AG09309 (cell line): ENCODE data around the gene KPNA6.
"Not testable (repeated sequence)": the region's sequence is repeated elsewhere in the genome, so short reads cannot be mapped to it uniquely, and the experiment has no call there.

Experiments
- DNase-seq: peaks from one replicate; pipeline ENCODE4 v3.0.0-alpha.2; 2010; ENCODE audit warnings: low read depth
- H3K4me3 ChIP-seq: 2 replicates; pipeline ENCODE4 v1.5.1; 2011; ENCODE audit warnings: mild to moderate bottlenecking, low read depth, low read length, moderate library complexity; ENCODE audit not compliant: control insufficient read depth
- TF ChIP-seq, protein P1 (sequence below): IDR thresholded peaks from 2 replicates; pipeline ENCODE4 v1.5.1; 2011; ENCODE audit warnings: mild to moderate bottlenecking, low read depth, low read length, inconsistent platforms; ENCODE audit not compliant: insufficient read depth, control insufficient read depth; ENCODE audit errors: missing control alignments

Gene KPNA6

DNA sequence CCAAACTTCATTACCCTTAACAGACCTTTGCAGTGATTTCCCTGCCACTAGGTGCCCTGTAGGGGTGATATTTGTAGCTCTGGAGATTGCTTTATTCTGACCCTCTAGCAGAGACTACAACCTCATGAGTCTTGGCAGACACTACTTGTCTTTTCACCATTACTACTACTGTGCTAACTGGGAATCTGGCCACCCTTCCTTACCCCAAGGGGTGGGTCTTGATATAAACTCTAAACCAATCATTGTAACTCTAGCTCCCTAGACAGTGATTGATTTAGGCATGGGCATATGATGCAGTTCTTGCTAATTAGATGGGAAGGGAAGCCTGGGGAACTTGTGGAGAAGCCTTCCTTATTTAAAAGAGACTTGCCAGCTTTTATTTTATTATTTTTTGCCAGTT, 3.9 kb downstream of the KPNA6 start:
- TF ChIP-seq, protein P1, sequence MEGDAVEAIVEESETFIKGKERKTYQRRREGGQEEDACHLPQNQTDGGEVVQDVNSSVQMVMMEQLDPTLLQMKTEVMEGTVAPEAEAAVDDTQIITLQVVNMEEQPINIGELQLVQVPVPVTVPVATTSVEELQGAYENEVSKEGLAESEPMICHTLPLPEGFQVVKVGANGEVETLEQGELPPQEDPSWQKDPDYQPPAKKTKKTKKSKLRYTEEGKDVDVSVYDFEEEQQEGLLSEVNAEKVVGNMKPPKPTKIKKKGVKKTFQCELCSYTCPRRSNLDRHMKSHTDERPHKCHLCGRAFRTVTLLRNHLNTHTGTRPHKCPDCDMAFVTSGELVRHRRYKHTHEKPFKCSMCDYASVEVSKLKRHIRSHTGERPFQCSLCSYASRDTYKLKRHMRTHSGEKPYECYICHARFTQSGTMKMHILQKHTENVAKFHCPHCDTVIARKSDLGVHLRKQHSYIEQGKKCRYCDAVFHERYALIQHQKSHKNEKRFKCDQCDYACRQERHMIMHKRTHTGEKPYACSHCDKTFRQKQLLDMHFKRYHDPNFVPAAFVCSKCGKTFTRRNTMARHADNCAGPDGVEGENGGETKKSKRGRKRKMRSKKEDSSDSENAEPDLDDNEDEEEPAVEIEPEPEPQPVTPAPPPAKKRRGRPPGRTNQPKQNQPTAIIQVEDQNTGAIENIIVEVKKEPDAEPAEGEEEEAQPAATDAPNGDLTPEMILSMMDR: no peak
- no peak overlapping the region for H3K4me3 ChIP-seq
- no peak for DNase-seq

DNA sequence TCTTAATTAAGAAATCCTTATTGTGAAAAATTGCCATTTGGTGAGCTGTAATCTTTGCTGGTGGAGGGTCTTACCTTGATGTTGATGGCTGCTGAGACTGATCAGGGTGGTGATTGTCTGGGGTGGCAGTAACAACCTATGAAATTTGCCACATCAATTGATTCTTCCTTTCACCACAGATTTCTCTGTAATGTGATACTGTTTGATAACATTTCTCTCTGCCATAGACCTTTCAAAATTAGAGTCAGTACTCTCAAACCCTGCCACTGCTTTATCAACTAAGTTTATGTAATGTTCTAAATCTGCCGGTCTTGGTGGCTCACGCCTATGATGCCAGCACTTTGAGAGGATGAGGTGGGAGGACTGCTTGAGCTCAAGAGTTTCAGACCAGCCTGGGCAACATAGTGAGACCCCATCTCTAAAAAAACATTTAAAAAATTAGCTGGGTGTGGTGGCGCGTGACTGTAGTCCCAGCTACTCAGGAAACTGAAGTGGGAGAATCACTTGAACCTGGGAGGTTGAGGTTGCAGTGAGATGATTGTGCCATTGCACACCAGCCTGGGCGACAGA, 5.0 kb downstream of the KPNA6 start:
- no peak overlapping the region for H3K4me3 ChIP-seq
- DNase-seq: no peak
- TF ChIP-seq, protein P1: no peak

DNA sequence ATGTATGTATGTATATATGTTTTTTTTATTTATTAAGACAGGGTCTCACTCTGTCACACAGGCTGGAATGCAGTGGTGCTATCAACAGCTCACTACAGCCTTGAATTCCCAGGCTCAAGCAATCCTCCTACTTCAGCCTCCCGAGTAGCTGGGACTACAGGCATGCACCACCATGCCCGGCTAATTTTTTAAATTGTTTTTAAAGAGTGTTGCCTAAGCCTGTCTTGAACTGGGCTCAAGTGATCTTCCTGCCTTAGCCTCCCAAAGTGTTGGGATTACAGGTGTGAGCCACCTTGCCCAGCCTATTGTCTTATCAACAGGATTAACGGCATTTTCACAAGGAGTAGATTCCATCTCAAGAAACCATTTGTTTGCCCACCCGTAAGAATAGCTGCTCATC, 5.6 kb downstream of the KPNA6 start:
- DNase-seq, H3K4me3 ChIP-seq: not testable (repeated sequence)

DNA sequence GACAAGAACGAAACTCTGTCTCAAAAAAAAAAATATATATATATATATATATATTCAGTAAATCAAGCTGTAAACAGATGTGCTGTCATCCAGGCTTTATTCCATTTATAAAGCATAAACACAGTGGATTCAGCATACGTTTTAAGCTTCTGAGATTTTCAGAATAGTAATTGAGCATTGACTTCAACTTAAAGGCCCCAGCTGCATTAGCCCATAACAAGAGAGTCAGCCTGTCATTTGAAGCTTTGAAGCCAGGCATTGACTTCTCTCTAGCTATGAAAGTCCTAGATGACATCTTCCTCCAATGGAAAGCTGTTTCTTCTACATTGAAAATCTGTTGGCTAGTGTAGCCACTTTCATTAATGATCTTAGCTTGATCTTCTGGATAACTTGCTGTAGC, 6.6 kb downstream of the KPNA6 start:
- H3K4me3 ChIP-seq: no peak overlapping the region
- DNase-seq: no peak
- TF ChIP-seq, protein P1: no peak

DNA sequence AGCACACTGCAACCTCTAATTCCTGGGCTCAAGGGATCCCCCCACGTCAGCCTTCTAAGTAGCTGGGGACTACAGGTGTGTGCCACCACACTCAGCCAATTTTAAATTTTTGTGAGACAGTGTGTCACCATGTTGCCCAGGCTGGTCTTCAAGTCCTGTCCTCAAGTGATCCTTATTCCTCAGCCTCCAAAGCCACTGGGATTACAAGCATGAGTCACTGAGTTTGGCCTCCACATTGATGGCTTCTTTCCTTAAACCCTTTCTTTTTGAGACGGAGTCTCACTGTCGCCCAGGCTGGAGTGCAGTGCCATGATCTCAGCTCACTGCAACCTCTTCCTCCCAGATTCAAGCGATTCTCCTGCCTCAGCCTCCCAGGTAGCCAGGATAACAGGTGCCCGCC, 7.6 kb downstream of the KPNA6 start:
- TF ChIP-seq, protein P1: no peak
- DNase-seq: no peak
- H3K4me3 ChIP-seq: no peak overlapping the region

DNA sequence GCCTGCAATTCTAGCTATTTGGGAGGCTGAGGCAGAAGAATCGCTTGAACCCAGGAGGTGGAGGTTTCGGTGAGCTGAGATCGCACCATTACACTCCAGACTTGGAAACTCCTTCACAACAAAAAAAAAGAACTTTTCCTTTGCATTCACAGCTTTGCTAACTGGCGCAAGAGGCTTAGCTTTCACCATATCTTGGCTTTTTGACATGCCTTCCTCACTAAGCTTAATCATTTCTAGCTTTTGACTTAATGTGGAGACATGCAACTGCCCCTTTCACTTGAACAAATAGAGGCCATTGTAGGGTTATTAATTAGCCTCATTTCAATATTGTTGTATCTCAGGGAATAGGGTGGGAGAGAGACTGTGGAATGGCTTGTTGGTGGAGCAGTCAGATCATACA, 8.7 kb downstream of the KPNA6 start:
- no peak overlapping the region for H3K4me3 ChIP-seq
- TF ChIP-seq, protein P1: no peak
- no peak for DNase-seq

DNA sequence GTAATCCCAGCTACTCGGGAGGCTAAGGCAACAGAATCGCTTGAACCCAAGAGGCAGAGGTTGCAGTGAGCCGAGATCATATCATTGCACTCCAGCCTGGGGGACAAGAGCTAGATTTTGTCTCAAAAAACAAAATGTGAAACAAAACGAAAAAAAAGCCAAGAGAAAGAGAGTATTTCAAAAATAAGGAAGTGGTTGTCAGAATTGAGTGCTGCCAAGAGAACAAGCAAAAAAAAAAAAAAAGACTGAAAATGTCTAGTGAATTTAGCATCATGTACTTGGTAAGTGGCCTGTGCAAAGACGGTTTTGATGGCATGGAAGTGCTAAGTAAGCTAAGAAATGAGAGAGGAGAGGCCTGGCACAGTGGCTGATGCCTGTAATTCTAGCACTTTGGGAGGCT, 14.3 kb downstream of the KPNA6 start:
- no peak overlapping the region for H3K4me3 ChIP-seq
- DNase-seq: no peak
- TF ChIP-seq, protein P1: no peak

DNA sequence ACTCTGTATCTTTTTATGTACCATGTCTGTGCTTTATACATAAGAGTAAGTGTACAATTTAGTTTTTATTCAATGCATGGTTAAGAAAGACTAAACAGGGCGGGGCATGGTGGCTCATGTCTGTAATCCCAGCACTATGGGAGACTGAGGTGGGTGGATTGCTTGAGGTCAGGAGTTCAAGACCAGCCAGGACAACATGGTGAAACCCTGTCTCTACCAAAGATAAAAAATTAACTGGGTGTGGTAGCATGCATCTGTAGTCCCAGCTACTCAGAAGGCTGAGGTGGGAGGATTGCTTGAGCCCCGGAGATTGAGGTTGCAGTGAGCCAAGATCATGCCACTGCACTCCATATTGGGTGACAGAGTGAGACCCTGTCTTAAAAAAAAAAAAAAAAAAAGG, 15.5 kb downstream of the KPNA6 start:
- not testable (repeated sequence) for H3K4me3 ChIP-seq, DNase-seq
